GM21526 (cell line): ENCODE results near the gene SCCPDH.
"Not testable (repeated sequence)": the region's sequence is repeated elsewhere in the genome, so short reads cannot be mapped to it uniquely, and the experiment has no call there.

Experiments used
- ATAC-seq: cut with Tn5 transposase; IDR thresholded peaks from one replicate; pipeline ENCODE4 v1.9.1; 2021; ENCODE audit warnings: moderate library complexity; ENCODE audit not compliant: unreplicated experiment, low FRiP score

Gene SCCPDH

DNA sequence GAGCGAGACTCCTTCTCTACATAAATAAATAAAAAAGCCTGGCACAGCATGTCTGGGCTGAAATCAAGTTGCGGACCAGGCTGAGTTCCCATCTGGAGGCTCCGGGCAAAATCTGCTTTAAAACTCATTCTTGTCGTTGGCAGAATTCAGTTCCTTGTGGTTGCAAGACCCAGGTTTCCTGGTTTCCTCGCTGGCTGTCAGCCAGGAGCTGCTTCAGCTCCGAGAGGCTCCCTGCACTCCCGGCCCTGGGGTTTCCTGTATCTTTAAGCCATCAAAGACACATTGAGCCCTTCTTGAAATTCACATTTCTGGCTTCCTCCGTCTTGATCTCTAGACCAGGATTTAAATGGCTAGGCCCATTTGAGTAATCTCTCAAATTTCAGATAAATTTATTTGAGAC lies 20.6 kb upstream of the SCCPDH start:
- no peak for ATAC-seq

DNA sequence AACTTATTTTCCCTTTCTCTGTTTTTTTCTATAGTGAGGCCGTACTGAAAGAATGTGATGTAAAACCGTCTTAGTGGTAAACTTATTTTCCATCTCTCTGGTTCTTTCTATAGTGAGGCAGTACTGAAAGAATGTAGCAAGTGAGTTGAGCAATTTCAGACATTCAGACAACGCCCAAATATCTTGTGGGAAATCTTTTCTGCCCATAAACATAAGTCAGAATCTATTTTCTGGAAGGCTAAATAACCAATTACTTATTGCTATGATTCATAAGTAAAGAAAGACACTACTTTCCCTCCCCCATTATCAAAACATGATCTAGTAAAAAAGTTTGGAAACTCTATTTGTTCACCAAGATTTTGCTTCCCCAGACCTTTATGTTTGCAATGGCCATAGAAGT lies 18.8 kb upstream of the SCCPDH start:
- no peak for ATAC-seq

DNA sequence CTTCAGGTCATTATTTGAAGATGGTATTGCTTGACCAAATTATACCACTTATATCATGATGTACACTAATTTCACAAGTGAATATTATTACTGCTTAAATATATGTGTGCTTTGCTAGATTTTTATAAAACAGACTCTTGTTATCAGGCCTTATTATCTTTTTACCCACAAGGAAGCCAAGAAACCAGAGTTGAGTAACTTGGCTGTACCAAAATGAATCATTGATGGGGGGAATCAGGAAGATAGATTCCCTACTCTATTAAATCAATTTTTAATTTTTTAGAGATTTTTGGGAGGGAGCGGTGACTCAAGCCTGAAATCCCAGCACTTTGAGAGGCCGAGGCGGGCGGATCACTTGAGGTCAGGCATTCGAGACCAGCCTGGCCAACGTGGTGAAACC lies 16.0 kb upstream of the SCCPDH start:
- ATAC-seq = no peak

DNA sequence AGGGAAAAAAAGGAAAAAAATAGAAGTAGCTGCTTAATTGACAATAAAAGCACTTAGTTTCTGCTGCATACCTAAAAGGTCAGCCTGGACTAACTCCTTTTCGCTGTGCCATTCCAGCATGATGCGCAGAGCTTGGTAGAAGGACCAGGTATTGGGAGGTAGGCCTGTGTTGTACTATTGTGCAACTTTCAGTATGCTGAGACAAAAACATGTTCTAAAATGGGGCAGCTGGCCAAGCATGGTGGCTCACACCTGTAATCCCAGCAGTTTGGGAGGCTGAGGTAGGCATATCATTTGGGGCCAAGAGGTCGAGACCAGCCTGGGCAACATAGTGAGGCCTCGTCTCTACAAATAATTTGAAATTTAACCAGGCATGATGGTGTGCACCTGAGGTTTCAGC lies 15.0 kb upstream of the SCCPDH start:
- no peak for ATAC-seq

DNA sequence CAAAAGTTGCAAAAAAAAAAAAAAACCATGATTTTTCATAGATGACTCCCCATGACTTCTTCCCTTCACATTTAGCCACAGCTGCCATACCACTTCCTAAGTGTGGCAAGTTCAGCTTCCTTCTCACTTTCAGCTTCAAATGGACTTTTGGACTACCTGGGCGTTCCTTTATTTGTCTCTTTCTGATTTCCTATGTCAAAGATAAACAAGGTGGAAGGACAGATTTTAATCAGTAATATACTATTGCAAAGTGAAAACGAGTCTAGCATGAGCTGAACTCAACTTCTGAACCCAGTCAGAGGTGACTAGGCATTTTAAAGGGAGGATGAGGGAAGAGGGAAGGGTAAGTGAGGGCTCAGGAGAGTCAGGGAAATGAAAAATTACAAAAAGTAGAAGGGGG lies 14.4 kb upstream of the SCCPDH start:
- no peak for ATAC-seq

DNA sequence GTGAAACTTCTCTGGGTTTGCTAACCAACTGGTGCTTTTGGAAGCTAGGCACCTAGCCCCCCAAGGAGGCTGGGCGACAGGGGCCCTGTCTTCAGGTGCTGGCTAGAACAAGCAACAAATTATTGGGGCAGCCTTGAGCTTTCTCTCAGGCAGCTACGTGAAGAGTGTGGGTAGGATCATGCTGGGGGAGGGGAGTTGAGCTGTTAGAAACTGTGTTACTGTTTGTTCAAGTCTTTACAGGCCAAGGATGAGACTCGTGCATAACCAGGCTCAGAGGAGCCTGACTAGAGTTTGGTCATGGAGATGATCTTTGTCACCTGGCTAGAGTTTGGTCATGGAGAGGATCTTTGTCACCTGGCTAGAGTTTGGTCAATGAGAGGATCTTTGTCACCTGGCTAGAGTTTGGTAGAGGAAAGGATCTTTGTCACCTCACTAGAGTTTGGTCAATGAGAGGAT lies 12.6 kb upstream of the SCCPDH start:
- no peak for ATAC-seq

DNA sequence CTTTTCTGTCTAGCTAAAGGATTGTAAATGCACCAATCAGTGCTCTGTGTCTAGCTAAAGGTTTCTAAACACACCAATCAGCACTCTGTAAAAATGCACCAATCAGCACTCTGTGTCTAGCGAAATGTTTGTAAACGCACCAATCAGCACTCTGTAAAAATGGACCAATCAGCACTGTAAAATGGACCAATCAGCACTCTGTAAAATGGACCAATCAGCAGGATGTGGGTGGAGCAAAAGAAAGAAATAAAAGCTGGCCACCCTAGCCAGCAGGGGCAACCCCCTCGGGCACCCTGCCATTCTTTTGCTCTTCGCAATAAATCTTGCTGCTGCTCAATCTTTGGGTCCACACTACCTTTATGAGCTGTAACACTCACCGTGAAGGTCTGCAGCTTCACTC lies 11.8 kb upstream of the SCCPDH start:
- not testable (repeated sequence) for ATAC-seq

DNA sequence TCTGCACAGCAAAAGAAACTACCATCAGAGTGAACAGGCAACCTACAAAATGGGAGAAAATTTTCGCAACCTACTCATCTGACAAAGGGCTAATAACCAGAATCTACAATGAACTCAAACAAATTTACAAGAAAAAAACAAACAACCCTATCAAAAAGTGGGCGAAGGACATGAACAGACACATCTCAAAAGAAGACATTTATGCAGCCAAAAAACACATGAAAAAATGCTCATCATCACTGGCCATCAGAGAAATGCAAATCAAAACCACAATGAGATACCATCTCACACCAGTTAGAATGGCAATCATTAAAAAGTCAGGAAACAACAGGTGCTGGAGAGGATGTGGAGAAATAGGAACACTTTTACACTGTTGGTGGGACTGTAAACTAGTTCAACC lies 4.8 kb upstream of the SCCPDH start:
- not testable (repeated sequence) for ATAC-seq

DNA sequence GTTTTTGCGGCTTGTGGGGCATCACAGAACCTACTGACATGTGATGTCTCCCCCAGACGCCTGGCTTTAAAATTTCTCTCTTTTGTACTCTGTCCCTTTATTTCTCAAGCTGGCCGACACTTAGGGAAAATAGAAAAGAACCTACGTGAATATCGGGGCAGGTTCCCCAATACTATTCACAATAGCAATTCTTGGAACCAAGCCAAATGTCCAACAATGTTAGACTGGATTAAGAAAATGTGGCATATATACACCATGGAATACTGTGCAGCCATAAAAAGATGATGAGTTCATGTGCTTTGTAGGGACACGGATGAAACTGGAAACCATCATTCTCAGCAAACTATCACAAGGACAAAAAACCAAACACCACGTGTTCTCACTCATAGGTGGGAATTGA lies 3.4 kb upstream of the SCCPDH start:
- not testable (repeated sequence) for ATAC-seq

DNA sequence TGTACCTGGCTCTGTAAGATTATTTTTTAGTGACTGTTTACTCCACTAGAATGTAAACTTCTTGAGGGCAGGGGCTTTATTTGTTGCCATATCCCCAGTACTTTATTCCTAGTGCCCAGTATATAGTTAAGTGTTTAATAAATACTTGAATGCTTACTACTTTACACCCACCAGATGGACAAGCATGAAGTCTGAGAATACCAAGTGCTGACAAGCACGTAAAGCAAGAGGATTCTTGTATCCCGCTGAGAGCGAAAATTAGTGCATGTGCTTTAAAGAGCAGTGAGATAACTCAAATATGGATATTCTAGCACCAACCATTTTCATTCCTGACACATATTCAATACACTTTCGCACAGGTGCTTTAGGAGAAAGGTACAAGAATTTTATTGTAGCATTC lies 1.5 kb upstream of the SCCPDH start:
- ATAC-seq = no peak

DNA sequence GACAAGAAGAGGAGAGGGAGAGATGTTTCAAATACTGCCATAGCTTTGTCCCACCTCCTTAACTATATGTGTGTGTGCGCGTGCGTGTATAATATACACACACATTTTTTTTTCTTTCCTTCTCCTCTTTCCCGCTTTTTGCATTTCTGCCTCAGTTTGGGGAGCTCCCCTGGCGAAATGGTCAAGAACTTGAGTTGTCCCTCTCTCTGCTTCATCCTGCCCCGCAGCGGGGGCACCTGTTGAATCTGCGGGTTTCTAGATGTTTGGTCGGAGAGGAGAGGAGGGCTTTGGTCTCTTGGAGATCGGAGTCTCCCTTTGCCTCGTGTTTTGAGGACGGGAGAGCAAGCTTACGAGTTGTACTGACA lies 504 bp downstream of the SCCPDH start:
- peak; percentile 11 for ATAC-seq

DNA sequence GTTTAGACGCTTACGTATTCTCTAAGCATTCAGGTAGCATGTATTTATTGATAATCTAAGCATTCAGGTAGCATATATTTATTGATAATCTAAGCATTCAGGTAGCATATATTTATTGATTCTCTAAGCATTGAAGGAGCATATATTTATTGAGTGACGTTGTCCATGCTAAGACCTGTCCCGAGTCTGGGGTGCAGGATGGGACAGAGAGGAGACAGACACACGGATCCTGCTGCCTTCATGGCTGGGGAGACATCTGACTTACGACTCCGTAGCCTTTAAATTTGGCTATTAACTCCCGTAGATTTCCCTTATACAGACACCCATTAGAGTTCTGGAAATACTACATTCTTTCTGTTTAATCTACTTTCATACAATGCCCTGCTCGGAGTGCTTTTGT lies 982 bp downstream of the SCCPDH start:
- ATAC-seq = no peak

DNA sequence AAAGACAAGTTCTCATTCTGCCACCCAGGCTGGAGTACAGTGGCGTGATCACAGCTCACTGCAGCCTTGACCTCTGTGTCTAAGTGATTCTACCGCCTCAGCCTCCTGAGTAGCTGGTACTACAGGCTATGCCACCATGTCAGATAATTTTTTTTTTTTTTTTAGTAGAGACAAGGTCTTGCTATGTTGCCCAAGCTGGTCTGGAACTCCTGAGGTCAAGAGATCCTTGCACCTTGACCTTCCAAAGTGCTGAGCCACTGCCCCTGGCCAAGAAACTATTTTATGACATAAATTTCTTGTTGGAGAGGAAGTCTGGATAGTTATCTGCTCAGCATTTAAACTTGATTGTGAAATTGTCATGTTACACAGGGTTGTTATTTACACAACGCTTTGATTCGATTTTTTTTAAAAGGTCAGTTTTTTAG lies 2.1 kb downstream of the SCCPDH start:
- no peak for ATAC-seq

DNA sequence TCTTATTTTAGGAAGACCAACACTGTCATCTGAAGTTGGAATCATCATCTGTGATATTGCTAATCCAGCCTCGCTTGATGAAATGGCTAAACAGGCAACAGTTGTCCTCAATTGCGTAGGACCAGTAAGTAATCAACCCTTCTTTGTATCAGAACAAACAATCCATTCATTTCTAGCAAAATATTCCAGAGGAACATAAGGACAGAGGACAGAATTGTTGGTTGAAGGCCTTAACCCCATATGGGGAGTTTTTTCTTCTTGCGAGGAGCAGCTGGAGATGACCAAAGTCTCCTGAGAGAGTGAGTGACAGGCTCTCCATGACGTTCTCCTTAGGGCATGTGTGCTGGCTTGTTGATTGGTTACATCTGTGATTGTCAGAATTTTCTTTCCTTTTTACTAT lies 2.7 kb downstream of the SCCPDH start:
- no peak for ATAC-seq

DNA sequence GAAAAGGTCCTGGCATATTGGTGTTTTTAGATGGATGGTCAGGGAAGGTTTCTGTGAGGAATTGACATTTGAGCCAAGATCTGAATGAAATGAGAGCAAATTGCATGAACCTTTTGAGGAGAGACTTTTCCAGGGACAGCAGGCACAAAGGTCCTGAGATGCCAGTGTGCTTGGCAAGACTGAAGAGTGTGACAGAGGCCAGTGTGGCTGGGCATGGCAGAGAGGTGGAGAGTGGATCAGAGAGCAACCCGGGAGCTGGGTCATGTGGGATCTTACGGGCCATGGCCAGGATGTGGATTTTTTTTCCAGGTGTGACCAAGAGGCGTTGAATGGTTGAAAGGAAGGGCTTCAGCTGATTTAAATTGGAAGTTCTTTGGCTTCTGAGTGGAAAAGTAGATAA lies 3.4 kb downstream of the SCCPDH start:
- ATAC-seq = no peak

DNA sequence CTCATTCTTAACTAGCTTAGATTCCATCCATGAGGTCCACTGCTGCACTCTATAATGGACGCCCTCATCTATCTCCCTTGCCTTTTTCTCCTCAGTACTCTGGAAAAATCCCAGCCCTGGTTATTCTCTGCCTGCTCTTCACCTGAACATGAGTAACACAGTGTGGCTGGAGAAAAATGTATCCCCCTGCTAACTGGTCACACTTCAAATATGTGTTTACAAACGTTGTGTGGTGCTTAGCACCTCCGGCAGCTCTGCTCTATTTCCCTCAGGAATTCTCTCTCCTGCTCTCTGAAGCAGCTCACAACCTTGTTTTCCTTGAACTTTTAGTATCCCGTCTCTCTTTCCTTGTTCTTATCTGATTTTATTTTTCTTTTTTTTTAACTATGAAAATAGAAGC lies 4.1 kb downstream of the SCCPDH start:
- no peak for ATAC-seq

DNA sequence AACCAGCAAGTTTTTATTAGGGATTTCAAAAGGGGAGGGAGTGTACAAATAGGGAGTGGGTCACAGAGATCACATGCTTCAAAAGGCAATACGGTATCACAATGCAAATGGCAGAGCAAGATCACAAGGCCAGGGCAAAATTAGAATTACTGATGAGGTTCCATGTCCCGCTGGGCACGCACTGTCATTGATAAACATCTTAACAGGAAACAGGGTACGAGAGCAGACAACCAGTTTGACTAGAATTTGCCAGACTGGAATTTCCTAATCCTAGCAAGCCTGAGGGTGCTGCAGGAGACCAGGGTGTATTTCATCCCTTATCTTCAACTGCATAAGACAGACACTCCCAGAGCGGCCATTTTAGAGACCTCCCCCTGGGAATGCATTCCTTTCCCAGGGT lies 4.8 kb downstream of the SCCPDH start:
- not testable (repeated sequence) for ATAC-seq

DNA sequence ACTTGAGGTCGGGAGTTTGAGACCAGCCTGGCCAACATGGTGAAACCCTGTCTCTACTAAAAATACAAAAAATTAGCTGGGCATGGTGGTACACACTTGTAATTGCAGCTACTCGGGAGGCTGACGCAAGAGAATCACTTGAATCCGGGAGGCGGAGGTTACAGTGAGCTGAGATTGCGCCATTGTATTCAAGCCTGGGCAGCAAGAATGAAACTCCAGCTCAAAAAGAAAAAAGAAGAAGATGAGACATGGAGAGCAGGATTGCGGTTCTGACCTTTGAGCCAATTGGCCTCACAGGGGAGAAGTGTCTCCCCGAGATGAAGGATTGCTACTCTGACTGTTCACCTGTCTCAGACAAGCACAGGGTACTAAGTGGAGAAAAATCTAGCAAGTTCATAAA lies 6.6 kb downstream of the SCCPDH start:
- ATAC-seq = no peak

DNA sequence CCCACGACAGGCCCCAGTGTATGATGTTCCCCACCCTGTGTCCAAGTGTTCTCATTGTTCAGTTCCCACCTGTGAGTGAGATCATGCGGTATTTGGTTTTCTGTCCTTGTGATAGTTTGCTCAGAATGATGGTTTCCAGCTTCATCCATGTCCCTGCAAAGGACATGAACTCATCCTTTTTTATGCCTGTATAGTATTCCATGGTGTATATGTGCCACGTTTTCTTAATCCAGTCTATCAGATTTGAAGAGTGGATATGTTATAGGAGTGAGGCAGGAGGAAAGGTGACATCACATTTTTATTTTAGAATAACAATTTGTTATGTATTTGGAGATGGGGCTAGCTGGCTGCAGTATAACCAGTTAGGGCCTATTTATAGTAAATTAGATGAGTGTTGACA lies 7.7 kb downstream of the SCCPDH start:
- ATAC-seq = not testable (repeated sequence)

DNA sequence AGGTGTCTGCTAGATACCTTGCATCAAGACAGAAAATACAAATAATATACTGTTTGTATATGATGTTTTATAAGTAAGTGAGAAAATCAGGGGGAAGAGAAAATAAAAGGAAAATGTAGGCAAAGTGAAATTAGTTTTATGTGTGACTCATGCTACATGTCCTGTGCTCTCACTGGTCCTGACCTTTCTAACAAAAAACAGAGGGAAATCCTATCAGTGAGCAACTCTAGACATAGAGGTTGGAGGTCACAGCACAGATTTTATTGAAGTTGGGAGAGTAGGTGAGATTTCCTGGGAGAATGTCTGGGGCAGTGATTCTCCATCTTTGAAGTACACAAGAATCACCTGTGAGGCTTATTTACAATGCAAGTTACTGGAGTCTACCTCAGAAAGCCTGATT lies 9.5 kb downstream of the SCCPDH start:
- no peak for ATAC-seq

DNA sequence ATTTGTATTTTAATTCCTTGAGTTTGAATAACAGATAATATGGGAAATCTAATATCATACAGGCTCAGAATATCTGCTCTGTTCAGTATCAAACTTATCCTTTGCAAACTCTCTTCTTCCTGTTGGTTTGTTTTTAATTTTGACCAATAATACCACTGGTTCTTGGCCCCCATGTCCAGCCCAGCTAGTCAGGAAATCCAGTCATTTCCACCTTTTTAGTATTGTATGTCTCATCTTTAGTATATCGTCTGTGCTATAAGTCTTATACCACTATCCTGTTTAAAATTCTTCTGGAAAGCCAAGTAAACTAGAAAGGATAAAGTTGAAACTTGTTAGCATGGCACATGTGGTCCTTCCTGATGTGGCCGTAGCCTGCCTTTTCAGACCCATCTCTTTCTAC lies 10.7 kb downstream of the SCCPDH start:
- no peak for ATAC-seq

DNA sequence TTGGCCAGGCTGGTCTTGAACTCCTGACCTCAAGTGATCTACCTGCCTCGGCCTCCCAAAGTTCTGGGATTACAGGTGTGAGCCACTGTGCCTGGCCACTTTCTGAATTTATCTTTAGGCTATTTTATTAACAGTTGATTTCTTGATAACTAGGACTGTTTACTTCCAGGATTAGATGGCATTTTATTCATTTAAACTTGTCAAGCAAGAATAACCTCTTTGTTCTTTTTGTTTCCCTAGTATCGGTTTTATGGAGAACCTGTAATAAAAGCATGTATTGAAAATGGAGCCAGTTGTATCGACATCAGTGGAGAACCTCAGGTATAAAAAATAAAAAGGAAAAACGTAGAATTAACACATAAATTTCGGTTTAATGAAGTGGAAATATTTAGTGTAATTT lies 11.5 kb downstream of the SCCPDH start:
- ATAC-seq = no peak

DNA sequence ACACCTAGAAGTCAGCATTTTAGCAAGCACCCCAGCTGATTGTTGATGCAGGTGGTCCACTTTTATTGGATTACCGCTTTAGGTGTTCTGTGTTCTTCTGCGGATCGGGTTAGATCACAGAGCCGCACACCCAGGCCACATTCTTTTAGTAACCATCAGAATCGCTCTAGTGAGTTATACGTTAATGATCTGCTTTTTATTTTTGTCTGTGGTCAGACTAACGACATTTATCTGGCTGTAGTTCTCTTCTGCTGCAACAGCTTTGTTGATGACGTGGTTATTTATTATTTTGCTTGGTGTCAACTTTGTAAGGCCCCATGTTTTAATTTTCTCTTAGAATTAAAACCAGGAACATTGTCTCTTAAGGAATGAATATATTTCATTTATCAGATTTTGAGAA lies 18.2 kb downstream of the SCCPDH start:
- no peak for ATAC-seq

DNA sequence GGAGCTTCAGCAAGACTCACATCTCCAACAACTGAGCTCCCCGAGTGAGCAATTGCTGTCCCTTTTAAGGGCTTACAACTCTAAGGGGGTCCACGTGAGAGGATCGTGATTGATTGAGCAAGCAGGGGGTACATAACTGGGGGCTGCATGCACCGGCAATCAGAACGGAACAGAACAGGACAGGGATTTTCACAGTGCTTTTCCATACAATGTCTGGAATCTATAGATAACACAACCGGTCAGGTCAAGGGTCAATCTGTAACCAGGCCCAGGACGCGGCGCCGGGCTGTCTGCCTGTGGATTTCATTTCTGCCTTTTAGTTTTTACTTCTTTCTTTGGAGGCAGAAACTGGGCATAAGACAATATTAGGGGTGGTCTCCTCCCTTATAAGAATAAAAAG lies 21.9 kb downstream of the SCCPDH start:
- ATAC-seq = not testable (repeated sequence)
